Hindlimb muscle (tissue), 1 donor: ENCODE results near the gene ADRA2B. TPM values are rescaled to one million over a fixed set of nuclear protein-coding genes. Genes with fewer than 3 reads are reported as not detected.
A peak's percentile ranks its signal among the peaks of the same experiment; 100 is the strongest.

Experiments used
- DNase-seq: peaks from one replicate; pipeline ENCODE4 v3.0.0-alpha.2; 2013
- polyA plus RNA-seq: library from polyadenylated mRNA; unstranded; fragments of 120-200 nt; gene quantifications from one replicate; pipeline ENCODE4 v1.2.1, GENCODE V29; 2013; ENCODE audit not compliant: insufficient read length

The ADRA2B gene
- polyA plus RNA-seq, 1 donor: 2.7 TPM

GRCh38 chr2:96136129-96136720 lies 19.9 kb upstream of the ADRA2B start:
- DNase-seq: no peak

DNA sequence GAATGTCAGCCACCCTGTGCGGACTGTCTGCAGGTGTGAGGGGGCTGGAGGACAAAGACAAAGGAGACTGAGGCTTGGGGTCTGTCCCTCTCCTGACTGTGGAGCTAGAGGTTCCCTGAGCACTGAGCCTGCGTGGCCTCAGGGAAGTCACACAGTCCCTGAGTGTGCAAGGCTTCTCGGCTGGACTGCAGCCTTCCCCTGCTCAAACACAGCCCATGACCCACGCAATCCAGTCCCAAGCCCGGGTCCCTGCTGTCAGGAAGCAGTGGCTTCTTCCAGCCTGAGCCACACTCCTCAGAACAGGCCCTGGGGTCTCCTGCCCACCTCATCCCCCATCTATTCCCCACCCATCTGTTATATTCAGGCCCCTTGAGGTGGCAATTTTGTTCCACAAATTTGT lies 19.2 kb upstream of the ADRA2B start:
- no peak for DNase-seq

DNA sequence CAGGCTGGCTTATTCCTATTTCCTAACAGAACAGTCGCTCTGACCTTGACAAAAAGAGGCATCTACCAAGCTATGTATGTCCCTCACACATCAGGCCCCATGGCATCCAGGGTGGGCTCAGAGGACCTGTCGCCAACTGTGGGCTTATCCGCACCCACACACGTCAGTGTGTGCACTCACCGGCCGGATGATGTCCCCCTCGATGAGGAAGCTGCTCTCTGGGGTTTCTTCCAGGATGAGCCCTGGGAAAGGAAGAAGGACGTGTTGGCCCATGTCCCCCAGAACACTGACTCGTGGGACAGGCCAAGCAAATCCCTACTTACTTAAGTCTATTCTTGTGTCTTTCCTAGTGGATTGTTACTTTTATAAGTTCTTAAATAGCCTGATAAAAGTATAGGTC lies 18.8 kb upstream of the ADRA2B start:
- no peak for DNase-seq

DNA sequence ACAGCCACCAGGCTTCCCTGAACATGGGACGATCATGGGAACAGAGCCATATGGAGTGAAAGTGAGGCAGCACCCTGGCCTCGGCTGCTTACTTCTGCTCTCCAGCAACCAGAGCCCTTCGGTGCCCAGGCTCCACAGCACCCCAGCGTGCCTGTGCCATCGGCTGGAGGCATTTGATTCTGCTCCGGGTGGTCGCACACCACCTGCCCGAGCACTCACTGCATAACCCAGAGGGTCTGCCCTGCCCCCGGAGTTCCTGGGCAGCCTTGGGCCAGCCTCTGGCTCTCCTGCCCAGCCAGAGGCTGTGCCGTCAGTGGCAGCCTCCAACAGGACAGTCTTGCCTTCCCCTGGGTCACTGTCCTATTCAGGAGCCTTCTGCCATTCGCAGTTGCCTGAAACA lies 18.1 kb upstream of the ADRA2B start:
- DNase-seq: no peak

DNA sequence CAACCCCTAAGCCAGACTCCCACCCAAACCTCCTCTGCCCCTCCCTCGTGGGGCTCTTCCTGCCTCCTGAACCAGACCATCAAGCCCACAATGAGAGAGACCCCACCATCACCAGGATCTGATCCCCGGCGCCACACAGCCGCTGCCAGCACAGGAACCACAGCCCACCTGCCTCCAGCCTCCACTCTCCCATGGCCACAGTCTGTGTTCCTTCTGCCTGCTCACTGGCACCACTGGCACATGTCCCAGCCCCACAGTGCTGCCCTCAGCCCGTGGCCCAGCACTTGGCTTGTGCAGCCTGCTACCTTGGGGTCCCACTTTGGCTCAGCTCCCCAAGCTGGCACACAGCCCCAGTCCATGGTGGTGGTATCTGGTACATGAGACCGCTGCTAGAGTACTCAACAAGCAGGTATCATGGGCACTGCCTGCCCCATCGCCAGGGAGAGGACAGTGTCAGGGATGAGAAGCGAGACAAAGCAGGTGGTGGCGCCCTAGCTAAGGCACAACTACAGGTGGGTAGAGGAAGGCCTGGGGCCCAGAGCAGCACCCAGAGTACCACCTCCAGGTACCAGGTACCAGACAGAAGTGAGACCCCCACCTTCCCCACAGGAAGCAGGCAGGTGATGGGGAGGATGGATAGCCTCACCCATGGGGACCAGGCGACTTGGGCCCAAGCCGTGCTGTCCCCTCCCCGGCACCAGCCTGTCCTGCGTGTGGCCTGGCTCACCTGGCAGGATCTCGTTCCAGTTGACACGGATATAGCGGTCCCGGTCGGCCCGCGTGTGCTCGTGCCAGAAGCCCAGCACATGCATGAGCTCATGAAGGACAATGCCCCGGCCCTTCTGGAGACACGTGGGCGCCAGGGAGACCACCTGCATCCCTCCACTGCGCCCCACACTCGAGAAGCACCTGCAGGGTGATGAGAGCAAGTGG lies 15.7 kb upstream of the ADRA2B start:
- no peak for DNase-seq

GRCh38 chr2:96131152-96131812 lies 14.9 kb upstream of the ADRA2B start:
- DNase-seq: no peak

- no peak for DNase-seq
Measured at GRCh38 chr2:96130483-96130882, 14.1 kb upstream of the ADRA2B start.

DNA sequence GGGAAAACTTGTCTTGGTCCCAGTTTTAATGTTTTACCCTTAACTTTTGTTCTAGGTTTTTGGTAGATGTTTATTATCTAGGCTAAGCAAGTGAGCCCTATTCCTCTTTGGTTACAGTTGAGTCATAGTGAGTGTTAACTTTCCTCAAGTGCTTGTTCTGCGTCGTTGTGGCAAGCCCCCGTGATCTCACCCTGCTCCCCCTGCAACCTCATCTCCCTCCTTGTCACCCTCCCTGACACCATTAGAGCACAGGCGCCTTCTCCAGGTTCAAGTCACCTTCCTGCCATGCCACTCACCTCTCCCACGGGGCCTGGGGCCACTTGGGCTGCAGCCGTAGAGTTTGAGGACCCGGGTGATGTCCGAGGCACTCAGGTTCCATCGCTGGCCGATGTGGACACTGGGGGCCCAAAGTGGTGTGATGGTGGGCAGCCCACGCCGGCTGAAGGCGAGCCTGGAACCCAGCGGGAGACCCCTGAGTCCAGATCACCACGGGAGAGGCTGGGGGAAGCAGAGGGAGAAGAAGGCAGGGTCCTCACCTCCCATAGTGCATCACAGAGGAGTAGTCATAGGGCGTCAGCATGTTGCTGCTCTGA lies 13.3 kb upstream of the ADRA2B start:
- no peak for DNase-seq

GRCh38 chr2:96128456-96128855 lies 12.1 kb upstream of the ADRA2B start:
- no peak for DNase-seq

- DNase-seq: no peak
Measured at GRCh38 chr2:96124406-96125265, 8.3 kb upstream of the ADRA2B start.

DNA sequence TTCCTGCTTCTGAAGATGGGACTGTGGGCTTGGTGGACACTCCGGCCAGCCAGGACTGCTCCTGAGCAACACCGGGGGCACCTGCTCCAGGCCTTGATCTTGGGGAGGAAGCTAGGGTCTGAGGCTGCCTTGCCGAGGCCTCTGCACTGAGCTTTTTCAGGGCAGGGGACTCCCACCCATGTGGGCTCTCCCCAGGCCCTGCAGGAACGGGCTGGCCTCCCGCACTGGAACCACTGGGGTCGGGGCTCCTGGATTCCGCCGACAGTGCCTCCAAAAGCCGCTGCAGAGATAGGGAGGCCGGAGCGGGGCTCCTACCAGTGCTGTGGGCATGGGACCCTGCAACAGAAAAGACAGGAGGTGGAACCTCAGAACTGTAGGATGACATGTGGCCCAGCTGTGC lies 7.6 kb upstream of the ADRA2B start:
- no peak for DNase-seq

DNA sequence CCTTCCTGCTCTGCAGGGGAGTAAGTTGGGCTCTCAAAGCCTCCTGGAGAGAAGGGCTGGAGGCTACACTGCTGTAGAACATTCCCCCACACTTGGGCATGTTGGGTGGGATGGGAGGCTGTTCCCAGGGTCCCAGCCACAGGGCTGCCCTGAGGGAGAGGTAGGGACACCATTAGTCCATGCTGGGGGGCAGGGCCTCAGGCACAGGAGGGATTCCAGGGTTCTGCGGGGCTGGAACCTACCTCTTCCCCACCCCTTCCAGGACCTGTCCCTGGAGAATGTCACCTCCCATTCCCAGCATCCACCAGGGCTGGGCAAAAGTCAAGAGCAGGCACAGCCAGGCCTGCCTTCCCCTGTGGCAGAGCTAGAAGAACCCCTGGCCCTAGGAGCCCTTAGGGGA lies 6.9 kb upstream of the ADRA2B start:
- no peak for DNase-seq

GRCh38 chr2:96122391-96122790 lies 6.0 kb upstream of the ADRA2B start:
- DNase-seq: no peak

DNA sequence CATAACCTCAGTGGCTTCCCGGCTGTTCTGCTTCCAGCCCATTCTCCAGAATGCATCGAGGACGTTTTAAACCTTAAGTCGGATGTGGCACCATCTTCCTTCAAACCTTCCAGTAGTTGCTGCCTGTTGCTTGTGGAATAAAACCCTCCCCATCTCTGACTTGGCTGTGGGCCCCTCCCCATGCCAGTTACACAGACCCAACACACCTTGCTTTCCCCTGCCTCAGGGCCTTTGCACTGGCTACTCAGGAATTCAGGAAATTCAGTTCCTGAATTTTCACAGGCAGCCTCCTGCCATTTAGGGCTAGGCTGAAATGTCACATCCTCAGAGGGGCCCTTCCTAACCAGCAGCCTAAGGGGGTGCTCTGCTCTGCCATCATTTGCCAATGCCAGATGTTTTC lies 5.0 kb upstream of the ADRA2B start:
- DNase-seq: no peak

GRCh38 chr2:96120991-96121390 lies 4.6 kb upstream of the ADRA2B start:
- no peak for DNase-seq

DNA sequence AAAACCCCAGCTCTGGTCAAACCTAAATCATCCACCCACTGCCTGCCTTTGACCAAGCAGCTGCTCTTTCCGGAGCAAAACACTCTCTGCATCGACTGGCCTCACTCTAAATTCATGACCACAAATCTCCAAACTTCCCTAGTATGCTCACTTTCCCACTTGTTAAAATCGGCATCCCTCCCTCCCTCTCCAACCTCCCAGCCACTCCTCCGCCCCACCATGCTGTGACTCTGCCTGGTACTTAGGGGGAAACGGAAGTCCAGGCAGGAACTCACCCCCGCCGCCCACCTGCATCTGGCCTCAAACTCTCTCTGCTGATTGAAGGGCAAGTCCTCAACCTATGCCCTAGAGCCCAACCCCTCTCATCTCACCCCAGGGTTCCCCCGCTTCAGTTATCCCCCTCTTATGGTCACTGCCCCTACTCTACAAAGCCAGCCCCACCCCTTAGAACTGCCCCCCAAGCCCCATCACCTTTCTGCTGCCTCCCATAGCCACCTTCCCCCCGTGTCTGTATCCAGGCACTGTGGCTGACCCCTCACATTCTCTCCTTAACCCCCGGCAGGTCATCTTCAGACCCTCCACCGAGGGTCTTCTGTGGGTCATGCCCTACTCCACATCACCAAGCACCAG lies 3.8 kb upstream of the ADRA2B start:
- DNase-seq: no peak

GRCh38 chr2:96119389-96119751 lies 3.0 kb upstream of the ADRA2B start:
- DNase-seq: no peak

DNA sequence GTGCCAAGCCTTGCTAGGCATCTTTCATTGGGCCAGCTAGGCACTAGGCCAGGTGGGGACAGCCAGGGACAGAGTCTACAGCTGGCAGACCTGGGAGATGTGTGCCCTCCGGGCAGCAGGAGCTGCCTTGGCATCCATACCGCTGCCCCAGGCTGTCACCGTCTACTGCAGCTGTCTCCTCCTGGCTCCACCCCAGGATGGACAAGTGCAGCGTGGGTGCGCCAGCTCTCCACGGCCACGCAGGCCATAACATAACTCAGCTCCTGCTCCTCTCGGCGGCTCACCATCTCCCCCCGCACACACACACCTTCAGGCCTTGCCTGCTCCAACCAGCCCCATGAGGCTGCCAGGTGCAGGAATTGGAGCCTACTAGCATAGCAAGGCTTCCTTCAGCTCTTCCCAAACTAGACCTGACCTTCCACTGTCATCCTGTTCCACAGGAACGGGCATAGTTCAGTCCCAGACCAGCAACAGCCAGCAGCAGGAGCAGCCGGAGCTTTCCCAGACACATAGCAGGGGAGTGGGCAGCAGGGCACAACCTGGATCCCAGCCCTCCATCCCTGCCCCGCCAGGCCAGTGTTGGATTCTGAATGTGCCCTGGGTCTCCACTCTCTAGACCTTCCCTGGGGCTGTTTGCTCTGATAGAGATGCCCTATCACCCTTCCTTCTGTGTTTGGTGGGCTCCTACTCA lies 2.5 kb upstream of the ADRA2B start:
- no peak for DNase-seq

- DNase-seq: no peak
Measured at GRCh38 chr2:96117701-96118588, 1.6 kb upstream of the ADRA2B start.

- DNase-seq: peak; percentile 70
Measured at GRCh38 chr2:96116879-96117533, 635 bp upstream of the ADRA2B start.
